HG03558 (cell line): ENCODE results near the gene FLT1.

Source experiments
- ATAC-seq: cut with Tn5 transposase; IDR thresholded peaks from one replicate; pipeline ENCODE4 v1.9.1; 2021; ENCODE audit warnings: moderate number of reproducible peaks; ENCODE audit not compliant: unreplicated experiment; ENCODE audit errors: extremely low read depth

FLT1 gene

DNA sequence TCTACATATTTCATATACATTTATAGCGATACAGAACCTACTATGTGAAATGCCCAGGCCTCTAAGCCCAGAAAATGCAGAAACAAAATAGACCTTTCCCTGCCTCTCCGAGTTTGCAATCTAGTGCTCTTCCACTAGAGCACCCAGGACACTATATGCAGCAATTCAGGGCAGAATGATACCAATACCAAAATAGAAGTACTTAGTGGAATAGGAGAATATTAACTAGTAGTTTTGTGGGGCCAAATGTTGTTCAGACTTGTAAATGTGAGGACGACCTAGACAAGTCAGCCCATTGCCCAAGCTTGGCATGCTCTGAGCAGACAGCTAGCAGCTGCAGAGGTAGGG lies 35.8 kb upstream of the FLT1 start:
- ATAC-seq = no peak

DNA sequence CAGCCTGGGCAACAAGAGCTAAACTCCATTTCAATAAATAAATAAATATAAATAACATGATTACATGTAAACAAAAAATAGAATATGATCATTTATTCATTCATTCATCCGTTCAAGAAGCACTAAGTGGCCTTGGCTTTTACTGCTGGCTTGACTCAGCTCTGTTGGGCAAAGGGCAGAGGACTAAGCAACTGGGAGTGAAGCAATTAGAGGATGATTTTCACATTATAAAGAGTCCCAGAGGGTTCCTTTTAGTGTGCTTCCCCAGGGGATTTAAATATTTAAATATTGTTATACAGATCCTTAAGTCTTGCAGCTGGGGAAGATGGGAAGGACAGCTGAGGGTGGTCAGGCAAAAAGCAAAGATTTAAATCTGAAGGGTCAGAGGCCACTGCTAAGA lies 34.9 kb upstream of the FLT1 start:
- ATAC-seq = no peak

DNA sequence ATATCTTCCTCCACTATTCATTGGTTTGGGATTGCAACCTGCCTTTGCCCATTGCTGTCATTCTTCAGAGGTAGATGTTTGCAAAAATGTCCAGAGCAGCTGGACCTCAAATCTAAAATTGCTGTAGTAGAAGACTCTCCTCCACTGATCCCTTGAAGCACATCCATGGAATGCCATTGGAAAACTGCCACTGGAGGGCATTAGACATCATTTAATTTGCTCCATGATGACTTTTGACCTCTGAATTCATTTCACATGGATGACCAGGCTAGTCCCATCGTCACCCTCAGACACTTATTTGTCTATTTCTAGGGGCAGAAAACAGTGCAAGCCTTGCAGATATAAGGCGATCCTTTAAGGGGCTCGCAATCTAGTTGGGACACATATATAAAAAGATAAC lies 33.9 kb upstream of the FLT1 start:
- ATAC-seq = no peak

DNA sequence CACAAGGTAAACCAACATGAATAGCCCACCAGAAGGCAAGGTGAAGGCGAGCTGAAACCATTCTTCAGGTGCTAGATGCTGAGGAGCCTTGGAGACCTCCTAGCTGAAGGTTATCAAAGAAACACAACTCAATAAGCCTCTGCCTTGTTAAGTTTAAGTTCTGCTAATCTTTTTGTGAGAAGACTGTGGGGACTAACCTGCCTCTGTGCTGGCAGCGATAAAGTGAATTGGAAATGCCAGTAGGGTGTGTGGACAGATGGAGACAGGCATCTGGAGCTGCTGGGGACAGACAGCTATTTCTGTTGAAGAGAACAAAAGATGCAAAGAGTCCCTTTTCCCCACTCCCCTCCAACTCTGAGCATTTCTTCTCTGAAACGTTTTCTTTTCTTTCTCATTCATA lies 33.5 kb upstream of the FLT1 start:
- ATAC-seq = no peak

DNA sequence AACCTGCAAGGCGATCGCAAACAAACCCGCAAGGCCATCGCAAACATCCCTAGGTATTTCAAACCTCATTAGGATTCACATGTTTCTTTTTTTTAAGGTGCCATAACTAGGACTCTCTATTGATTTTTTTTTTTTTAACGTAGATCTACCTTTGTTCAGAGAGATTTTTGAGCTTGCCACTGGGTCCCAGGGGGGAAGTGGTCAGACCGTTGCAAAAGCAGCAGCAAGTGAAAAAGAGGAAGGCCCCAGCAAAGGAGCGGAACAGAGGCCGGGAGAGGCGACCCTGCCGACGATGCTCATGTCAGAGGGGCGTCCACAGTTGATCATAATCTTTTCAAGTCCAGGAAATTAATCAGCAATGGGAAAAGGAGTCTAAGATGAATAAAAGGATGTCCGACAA lies 32.7 kb upstream of the FLT1 start:
- ATAC-seq = no peak

DNA sequence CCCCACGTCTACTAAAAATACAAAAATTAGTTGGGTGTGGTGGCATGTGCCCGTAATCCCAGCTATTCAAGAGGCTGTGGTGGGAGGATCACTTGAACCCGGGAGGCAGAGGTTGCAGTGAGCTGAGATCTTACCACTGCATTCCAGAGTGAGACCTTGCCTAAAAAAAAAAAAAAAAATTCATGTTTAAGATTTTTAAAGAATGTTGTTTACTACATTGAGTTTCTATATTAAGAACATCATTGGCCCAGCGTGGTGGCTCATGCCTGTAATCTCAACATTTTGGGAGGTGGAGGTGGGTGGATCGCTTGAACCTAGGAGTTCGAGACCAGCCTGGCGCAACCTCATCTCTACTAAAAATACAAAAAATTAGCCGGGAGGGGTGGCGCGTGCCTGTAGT lies 31.9 kb upstream of the FLT1 start:
- no peak for ATAC-seq

DNA sequence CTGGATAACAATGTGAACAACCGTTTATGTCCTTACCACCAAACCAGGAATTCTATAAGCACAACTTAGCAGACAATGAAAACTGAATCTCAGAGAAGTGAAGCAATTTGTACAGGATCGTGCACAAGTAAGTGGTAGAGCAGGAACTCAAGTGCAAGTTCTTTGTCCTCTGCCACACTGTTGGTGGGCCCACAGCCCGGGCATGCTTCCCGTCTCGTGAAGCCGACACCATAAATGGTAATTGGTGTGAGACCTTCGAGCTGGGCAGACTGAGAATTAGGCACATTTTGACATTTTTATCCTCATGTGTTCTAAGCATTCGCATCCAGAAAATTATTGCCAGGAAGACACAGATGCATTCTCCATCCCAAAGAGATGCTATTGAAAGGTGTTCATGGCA lies 27.9 kb upstream of the FLT1 start:
- no peak for ATAC-seq

DNA sequence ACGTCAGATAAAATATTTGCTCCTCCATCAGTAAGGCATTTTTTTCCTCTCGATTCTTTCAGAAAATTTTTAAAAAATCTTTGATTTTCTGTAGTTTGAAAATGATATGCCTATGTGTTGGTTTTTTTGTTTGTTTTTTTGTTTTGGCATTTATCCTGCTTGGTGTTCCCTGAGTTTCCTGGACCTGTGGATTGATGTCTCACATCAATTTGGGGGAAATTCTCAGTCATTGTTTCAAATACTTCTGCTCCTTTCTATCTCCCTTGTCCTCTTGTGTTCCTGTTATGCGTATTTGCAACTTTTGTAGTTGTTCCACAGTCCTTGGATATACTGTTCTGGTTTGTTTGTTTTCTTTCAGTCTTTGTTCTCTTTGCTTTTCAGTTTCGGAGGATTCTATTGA lies 18.8 kb upstream of the FLT1 start:
- ATAC-seq = no peak

DNA sequence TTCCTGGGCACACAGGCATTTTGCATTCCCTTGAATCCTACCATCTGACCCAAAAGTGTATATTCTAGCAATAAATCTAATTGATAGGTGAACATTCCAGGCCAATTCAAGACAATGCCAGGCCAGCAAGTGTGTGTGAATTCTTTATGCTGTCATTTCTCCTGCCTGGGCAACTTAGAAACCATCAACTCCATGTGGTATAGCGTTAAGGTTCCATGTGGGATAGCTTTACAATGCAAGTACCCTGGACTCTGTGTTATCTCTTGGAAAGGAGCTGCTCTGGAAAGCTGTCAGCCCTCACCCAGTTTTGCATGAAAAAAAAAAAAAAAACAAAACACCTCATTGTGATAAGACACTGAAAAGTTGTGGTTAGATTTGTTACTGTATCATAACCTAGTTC lies 15.6 kb upstream of the FLT1 start:
- no peak for ATAC-seq

DNA sequence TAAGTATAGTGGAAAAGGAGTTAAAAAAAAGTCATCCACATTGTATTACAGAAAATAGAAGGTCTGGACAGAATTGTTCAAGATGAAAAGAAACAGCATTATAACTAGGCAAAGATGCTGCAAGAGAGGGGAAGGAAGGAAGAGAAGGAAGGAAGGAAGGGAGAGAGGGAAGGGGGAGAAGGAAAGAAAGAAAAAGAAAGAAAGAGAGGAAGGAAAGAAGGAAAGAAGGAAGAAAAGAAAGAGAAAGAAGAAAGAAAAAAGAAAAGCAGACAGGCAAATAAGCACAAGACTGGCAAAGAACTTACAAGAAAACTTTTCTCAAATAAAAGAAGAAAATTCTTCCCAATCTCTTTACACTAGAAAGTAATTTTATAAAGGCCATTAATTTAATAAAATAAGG lies 15.1 kb upstream of the FLT1 start:
- ATAC-seq = no peak

DNA sequence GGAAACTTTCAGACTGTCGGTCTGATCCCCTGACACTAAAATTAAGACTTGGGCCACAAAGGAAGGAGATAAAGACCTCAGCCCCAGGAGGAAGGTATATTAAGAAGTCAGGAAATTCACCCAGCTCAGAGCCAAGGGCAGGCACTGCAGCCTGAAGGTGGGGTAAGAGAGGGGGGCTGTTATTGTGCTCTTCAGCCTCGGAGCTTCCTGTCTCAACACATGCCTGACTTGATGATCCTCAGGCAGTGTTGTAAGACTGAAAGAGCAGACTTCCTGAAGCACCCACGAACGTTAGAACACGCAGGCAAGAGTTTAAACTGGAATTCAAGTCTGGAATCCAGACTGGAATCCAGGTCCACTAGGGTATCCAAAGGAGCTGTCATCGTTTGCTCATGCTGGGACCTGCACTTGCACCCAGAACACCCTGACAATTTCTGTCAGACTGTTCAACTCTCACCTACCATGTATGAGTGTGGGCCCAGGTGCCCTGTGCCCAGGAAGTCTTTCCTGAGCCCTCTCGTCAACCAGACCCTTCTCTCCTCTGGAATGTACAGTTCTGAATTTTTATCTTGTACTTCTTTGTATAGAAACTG lies 10.7 kb upstream of the FLT1 start:
- ATAC-seq = no peak

DNA sequence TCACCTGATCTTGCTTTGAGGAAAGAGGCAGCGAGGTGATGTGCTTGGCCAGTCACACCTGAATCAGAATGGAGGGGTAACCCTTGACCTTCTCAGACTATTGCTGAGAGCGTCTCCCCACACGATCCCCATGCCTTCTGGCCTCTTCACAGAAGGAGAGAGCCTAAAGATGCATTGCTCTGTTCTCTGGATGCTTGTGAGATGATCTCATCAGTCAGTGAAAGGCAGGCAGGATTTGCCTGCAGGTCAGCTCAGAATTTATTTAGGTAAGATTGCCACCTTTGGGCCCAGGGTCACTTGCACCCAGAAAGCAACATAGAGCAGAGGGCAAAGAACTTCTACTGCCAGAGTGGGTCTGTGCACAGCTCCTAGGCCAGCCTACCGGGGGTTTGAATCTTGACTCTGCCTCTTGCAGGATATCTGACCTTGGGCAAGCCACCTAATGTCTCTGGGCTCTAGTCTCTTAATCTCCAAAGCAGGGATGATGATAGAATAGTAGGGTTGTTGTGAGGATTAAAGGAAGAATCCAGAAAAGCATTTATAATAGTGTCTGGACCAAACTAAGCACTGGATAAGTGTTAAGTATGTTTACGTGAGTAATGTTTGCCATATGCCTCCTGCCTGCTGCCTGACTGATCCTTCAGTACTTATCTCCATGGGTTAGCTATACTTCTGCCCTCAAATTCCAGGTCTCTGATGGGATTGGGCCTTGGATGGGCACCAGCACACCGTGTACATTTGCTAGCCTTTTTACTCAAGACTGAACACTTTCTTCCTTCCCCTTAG lies 8.4 kb upstream of the FLT1 start:
- ATAC-seq = no peak

DNA sequence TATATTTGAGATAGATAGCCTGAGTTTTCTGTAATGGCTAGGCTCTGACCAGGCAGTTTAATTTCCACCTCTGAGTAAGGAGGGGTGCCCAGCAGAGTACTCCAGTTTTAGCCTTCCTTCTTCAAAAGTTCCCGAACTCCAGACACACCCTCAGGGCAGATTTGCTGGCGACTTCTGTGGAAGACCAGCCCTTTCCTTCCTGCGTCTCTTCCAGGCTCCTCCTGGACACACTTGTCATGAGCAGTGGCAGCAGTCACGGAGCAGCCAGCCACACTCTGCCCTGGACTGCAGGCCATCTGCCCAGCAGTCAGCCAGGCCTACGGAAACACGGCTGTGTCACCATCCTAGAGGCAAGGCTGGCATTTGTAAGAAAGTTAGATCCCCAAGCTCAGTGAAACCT lies 6.6 kb upstream of the FLT1 start:
- no peak for ATAC-seq

DNA sequence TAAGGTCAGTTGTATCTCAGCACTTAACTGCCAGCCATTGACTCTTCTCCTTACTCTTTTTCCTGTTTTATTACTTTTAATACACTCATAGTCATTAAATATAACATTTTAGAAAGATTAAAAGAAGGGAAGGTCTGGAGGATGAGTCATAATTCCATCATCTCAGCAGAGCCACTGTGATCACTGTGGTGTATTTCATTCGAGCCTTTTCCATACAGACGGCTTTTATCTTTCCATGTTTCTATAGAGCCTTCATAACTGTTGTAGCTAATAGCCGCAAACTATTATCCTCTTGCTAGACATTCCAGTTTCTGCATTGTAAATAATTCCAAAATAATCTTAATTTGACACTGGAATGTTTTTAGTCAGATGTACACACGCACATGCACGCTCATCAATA lies 4.7 kb upstream of the FLT1 start:
- no peak for ATAC-seq

DNA sequence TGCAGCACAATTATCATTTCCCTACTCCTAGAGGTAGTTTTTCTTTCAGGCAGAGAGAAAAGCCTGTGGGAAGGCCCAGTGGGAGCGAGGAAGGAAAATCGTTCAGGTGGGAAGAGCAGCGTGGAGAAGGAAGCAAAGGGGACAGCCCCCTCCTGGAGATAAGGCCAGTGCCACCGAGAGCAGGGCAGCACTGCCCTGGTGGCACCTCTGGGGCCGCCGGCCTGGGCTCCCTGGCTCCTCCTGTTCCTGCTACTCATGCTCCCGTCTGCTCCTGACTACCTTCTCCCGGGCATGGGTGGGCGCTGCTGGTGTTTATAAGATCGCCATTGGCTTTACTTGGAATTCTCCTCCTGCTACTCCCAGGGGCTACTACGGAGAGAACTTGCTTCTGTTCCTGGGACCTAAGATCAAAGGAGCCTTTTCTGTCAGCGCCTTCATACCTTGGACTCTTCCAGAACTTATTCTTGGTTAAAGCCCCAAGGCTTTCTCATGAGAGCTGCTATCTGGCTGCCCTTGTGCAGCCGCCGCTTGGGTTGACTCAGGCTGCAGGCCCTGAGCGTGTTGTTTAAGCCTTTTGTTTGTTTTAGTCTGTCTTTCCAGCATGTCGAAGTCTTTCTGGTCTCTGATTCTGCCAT lies 3.7 kb upstream of the FLT1 start:
- ATAC-seq = no peak

DNA sequence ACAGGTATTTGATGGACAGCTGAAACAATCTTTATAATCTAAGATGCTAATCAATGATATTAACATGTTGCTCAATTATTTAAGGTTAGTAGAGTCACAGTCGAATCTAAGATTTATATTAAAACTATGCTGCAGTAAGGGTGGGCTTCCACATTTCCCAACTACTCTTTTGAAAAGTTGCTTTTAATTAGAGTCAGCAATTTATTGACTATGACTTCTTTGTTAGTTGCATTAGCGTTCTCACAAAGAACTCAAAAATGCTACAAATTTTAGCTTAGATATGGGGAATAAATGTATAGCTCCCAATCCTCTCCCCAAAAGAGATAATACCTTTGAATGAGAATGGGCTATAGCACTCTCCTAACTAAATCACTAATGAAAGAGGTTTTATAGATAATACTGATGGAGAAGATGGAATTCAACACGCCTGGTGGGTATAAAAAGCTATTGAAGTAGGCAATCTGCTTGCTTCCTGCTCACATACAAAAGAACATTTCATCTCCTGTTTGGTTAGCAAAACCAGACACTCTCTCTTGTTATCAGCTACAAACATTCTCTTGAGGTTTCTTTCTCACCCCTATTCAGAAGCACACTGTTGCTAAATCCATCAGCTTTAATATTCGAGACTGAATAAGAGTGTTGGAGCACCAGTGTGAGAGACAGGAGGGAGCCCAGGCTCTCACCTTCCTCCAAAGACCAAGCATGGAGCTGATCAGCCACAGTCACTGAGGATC lies 2.4 kb upstream of the FLT1 start:
- no peak for ATAC-seq

DNA sequence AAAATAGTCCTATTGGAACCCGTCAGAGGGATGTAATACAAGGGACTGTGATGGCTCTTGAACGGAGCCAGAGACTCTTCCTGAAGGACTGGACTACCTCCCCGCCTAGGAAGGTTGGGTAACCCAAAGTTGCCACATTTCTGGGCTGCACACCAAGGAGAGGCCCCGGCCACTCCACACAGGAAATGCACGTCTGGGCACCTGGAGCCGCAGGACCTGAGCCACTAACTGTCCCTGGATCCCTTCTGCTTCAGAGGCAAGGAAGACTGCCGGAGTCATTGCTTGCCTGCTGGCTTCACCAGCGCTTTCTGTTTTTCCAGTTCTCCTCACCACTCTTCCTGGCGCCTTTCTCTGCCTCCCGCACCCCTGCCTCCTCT lies 1.2 kb upstream of the FLT1 start:
- ATAC-seq = no peak

DNA sequence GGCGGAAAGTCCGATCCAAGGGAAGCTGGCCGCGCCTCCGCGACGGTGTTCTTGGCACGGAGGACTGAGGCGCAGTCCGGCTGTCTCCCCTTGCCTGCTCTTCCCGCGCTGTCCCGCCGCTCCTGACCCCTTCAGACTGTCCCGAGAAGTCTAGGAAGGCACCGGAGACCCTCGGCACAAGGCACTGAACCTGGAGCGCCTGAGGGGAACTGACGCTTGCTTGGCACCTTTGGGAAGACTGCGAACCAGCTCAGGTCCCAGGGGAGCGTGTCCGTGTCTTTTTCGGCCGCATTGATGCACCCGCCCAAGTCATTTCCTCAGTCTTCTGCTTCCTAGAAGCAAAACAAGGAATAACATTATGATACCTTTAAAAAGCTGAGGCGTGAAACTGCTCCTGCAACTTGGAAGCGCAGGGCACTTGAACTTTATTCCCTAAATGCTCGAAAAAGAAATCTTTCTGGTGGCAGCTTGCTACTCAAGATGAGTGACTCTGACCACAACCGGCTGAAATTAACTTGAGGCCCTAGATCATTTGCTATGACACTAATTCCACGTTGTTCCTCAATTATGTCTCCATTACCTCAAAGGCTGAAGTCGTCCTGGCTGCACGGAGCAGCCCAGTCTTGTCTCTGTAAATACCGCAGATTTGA lies 735 bp upstream of the FLT1 start:
- ATAC-seq = no peak

DNA sequence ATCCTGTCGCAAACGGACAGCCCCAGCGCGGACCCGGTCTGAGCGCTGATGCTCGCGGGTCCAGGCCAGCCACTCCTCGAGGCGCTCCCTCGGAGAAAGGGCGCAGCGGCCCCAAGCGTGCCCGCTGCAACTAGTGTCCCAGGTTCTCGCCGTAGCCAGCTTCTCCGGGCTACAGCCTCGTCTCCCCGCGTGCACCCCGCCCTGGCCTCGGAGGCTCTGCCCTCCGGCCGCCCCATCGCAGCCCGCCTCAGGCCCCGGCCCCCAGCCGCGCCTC lies 487 bp downstream of the FLT1 start:
- ATAC-seq = no peak

DNA sequence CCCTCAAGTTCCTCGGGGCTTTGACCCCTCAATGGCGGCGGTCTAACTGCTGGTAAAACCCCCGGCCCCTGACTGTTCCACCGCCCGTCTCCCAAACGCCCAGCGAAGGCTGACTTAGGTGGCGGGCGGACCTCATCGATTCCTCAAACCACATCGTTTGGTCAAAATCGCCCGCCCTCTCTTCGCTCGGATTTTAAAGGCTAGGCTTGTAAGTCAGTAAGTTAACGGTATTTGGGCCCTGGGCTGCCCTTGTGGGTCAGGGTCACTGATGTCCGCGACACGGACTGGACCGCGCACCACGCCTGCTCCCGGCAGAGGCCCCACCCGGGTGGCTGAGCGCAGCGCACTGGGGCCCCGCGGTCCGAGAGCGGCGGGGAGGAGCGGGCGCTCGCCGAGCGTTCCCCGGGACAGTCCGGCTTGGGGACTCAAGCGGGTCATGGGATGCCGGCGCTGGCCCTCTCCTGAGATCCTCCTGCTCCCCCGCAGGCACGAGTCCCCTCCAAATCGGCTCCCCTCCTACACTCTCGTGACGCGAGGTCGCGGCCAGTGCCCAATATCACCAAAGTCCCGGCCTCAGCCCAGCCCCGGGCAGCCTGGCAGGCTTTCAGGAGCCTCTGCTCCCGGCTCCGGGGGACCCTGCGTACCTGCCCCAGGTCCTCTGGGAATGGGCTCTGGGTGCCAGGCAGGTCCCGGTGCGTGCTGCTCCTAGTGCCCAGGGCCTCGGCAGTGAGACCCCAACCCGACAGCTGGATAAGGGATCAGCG lies 1.0 kb downstream of the FLT1 start:
- no peak for ATAC-seq
